MCF 10A (cell line): ENCODE data around the gene PYM1. TPM values are rescaled to one million over a fixed set of nuclear protein-coding genes. Genes with fewer than 3 reads are reported as not detected.
"Not testable (repeated sequence)": the region's sequence is repeated elsewhere in the genome, so short reads cannot be mapped to it uniquely, and the experiment has no call there.

Experiments
- BruUV-seq: library from RNA; stranded (reverse); fragments of 400-500 nt; replicated peaks from 2 replicates; lab custom pipeline; 2021; lab: Mats Ljungman, UMichigan
- CTCF ChIA-PET: fragments of 300-600 bp; sonication (Branson Sonifier 250); formaldehyde crosslinking; extraction: SDS; loops from one replicate; lab custom pipeline; 2021; ENCODE audit warnings: antibody characterized with exemption, inconsistent platforms; lab: Yijun Ruan, JAX
- POLR2A ChIA-PET: fragments of 300-600, 350-650 bp; sonication (Branson Sonifier 250); formaldehyde crosslinking; extraction: SDS; loops from one replicate; lab custom pipeline; 2020; ENCODE audit warnings: antibody characterized with exemption, inconsistent platforms; lab: Yijun Ruan, JAX
- DNase-seq: peaks from one replicate; pipeline ENCODE4 v3.0.0-alpha.2; 2018; ENCODE audit not compliant: unreplicated experiment
- H3K27ac Mint-ChIP-seq: one replicate; pipeline ENCODE4 v1.8.0; 2022; ENCODE audit warnings: mild to moderate bottlenecking, low read depth, mixed read lengths; ENCODE audit not compliant: unreplicated experiment
- H3K27me3 Mint-ChIP-seq: one replicate; pipeline ENCODE4 v1.8.0; 2022; ENCODE audit warnings: mixed read lengths; ENCODE audit not compliant: insufficient read depth, unreplicated experiment
- H3K36me3 Mint-ChIP-seq: one replicate; pipeline ENCODE4 v1.8.0; 2022; ENCODE audit warnings: mild to moderate bottlenecking, moderate library complexity, mixed read lengths; ENCODE audit not compliant: insufficient read depth, unreplicated experiment
- H3K4me1 Mint-ChIP-seq: one replicate; pipeline ENCODE4 v1.8.0; 2022; ENCODE audit warnings: mixed read lengths; ENCODE audit not compliant: insufficient read depth, unreplicated experiment
- H3K4me3 Mint-ChIP-seq: one replicate; pipeline ENCODE4 v1.8.0; 2022; ENCODE audit warnings: mild to moderate bottlenecking, moderate library complexity, mixed read lengths; ENCODE audit not compliant: unreplicated experiment
- H3K9me3 Mint-ChIP-seq: one replicate; pipeline ENCODE4 v1.8.0; 2022; ENCODE audit warnings: mixed read lengths; ENCODE audit not compliant: unreplicated experiment
- CTCF ChIP-seq: fragments of 200-600 bp; IDR thresholded peaks from one replicate; pipeline ENCODE4 v1.8.0; 2022; ENCODE audit warnings: antibody characterized with exemption, mild to moderate bottlenecking; ENCODE audit not compliant: unreplicated experiment
- intact Hi-C: fragments of 100-400 bp; cut with micrococcal nuclease; formaldehyde crosslinking; loops from 2 replicates; pipeline ENCODE4 v1.14.1; 2022
- total RNA-seq: library from RNA; stranded (reverse); gene quantifications from 2 replicates; pipeline ENCODE4 v1.2.3, GENCODE V29; 2022

Gene PYM1
- total RNA-seq, 1 experiment from 2014 or later: 56.5 TPM

- BruUV-seq: no TSS peak
- DNase-seq: no peak
- intact Hi-C loops: no loop called here
- Mint-ChIP-seq H3K27ac (no peak overlapping the region), H3K27me3 (no peaks in the 10 kb centered on the region), H3K4me1 (no peaks in the 10 kb centered on the region), H3K36me3 (peaks cover 6% of the 10 kb centered on the region), H3K9me3 (no peaks in the 10 kb centered on the region), H3K4me3 (no peak overlapping the region)
- ChIA-PET CTCF (interaction anchor here (1.0 kb wide), 1 partner anchor 58 kb away, joined by 4 read pairs; no protein-coding TSS in a partner anchor), POLR2A (no interaction called here)
- TF ChIP-seq CTCF: no peak
Observed at GRCh38 chr12:55885113-55885512, 42.6 kb downstream of the PYM1 start.

- ChIA-PET POLR2A (interaction anchor here (1.1 to 1.8 kb wide), 3 partner anchors 30 to 60 kb away, joined by 3 to 12 read pairs (median 6); partner anchors contain the start of genes DNAJC14, ORMDL2 and SARNP), CTCF (interaction anchor here (0.7 to 2.0 kb wide), 2 partner anchors 30 to 49 kb away, joined by 3 to 6 read pairs; no protein-coding TSS in a partner anchor)
- Mint-ChIP-seq H3K4me3 (no peak overlapping the region), H3K9me3 (peaks cover 10% of the 10 kb centered on the region), H3K36me3 (peaks cover 6% of the 10 kb centered on the region), H3K27ac (no peak overlapping the region), H3K4me1 (no peaks in the 10 kb centered on the region), H3K27me3 (no peaks in the 10 kb centered on the region)
- no TSS peak for BruUV-seq
- DNase-seq: no peak
- intact Hi-C loops: no loop called here
- TF ChIP-seq CTCF: no peak
Observed at GRCh38 chr12:55877824-55878223, 49.9 kb downstream of the PYM1 start.

GRCh38 chr12:55875704-55876467, 51.8 kb downstream of the PYM1 start:
- no peaks in the 10 kb centered on the region for H3K27me3 Mint-ChIP-seq
- no peaks in the 10 kb centered on the region for H3K36me3 Mint-ChIP-seq
- no peak for TF ChIP-seq CTCF
- intact Hi-C loops: no loop called here
- no TSS peak for BruUV-seq
- peaks cover 5% of the 10 kb centered on the region for H3K4me1 Mint-ChIP-seq
- H3K9me3 Mint-ChIP-seq: peaks cover 10% of the 10 kb centered on the region
- H3K4me3 Mint-ChIP-seq: no peak overlapping the region
- CTCF ChIA-PET: interaction anchor here (0.5 kb wide), 1 partner anchor 57 kb away, joined by 4 read pairs; no protein-coding TSS in a partner anchor
- no peak overlapping the region for H3K27ac Mint-ChIP-seq
- POLR2A ChIA-PET: no interaction called here
- DNase-seq: no peak

GRCh38 chr12:55874443-55874842, 53.3 kb downstream of the PYM1 start:
- H3K36me3 Mint-ChIP-seq: no peaks in the 10 kb centered on the region
- ChIA-PET POLR2A (interaction anchor here (0.6 to 1.8 kb wide), 4 partner anchors 27 to 59 kb away, joined by 3 to 5 read pairs (median 4); no protein-coding TSS in a partner anchor), CTCF (interaction anchor here (0.7 kb wide), 1 partner anchor 10 kb away, joined by 3 read pairs; no protein-coding TSS in a partner anchor)
- intact Hi-C loops: no loop called here
- TF ChIP-seq CTCF: no peak
- H3K4me1 Mint-ChIP-seq: peaks cover 5% of the 10 kb centered on the region
- peaks cover 10% of the 10 kb centered on the region for H3K9me3 Mint-ChIP-seq
- H3K27ac Mint-ChIP-seq: no peak overlapping the region
- H3K27me3 Mint-ChIP-seq: no peaks in the 10 kb centered on the region
- no peak overlapping the region for H3K4me3 Mint-ChIP-seq
- no peak for DNase-seq
- no TSS peak for BruUV-seq

- ChIA-PET POLR2A (interaction anchor here (0.7 kb wide), 3 partner anchors 9 to 145 kb away, joined by 3 to 4 read pairs (median 4); no protein-coding TSS in a partner anchor), CTCF (interaction anchor here (0.8 kb wide), 1 partner anchor 21 kb away, joined by 6 read pairs; no protein-coding TSS in a partner anchor)
- DNase-seq, H3K9me3 Mint-ChIP-seq, H3K27ac Mint-ChIP-seq, H3K4me1 Mint-ChIP-seq, BruUV-seq, H3K36me3 Mint-ChIP-seq, H3K4me3 Mint-ChIP-seq, H3K27me3 Mint-ChIP-seq, intact Hi-C loops: not testable (repeated sequence)
Observed at GRCh38 chr12:55866454-55867004, 61.2 kb downstream of the PYM1 start.
